Activated CD8-positive, alpha-beta T cell treated with anti-CD3 and anti-CD28 coated beads, Interleukin-2, amount 10 ng/mL, durations not matched to agents 7 days and 5 days (primary cell): ENCODE results near the gene DENND11. TPM values are rescaled to one million over a fixed set of nuclear protein-coding genes. Genes with fewer than 3 reads are reported as not detected.

Experiments
- ATAC-seq: fragments of 150-1000 bp; cut with Tn5 transposase; one replicate; pipeline ENCODE4 v1.10.0; 2021; ENCODE audit warnings: moderate library complexity
- CTCF ChIA-PET: fragments of 350-600 bp; sonication (Branson Sonifier 250); formaldehyde crosslinking; loops from one replicate; lab custom pipeline; 2021; ENCODE audit warnings: antibody characterized with exemption; lab: Charles Lee
- POLR2A ChIA-PET: fragments of 350-600 bp; sonication (Branson Sonifier 250); formaldehyde crosslinking; loops from one replicate; lab custom pipeline; 2021; ENCODE audit warnings: antibody characterized with exemption; lab: Charles Lee
- DNase-seq: peaks from one replicate; pipeline ENCODE4 v3.0.0-alpha.2; 2020
- H3K27ac Mint-ChIP-seq: one replicate; pipeline ENCODE4 v1.8.0; 2021; ENCODE audit warnings: mild to moderate bottlenecking, mixed read lengths
- H3K27me3 Mint-ChIP-seq: one replicate; pipeline ENCODE4 v1.8.0; 2021; ENCODE audit warnings: low read depth, mixed read lengths
- H3K36me3 Mint-ChIP-seq: one replicate; pipeline ENCODE4 v1.8.0; 2021; ENCODE audit warnings: low read depth, mixed read lengths
- H3K4me1 Mint-ChIP-seq: one replicate; pipeline ENCODE4 v1.8.0; 2021; ENCODE audit warnings: low read depth, mixed read lengths
- H3K4me3 Mint-ChIP-seq: one replicate; pipeline ENCODE4 v1.8.0; 2021; ENCODE audit warnings: mild to moderate bottlenecking, mixed read lengths
- H3K9me3 Mint-ChIP-seq: one replicate; pipeline ENCODE4 v1.8.0; 2022; ENCODE audit warnings: mixed read lengths; ENCODE audit not compliant: insufficient read depth
- total RNA-seq, 2 experiments: library from RNA; stranded (reverse); gene quantifications; one replicate each; pipeline ENCODE4 v1.2.3, GENCODE V29; 2021

DENND11 gene
- total RNA-seq, 2 experiments from 2014 or later: 22.9 to 23.3 TPM

DNA sequence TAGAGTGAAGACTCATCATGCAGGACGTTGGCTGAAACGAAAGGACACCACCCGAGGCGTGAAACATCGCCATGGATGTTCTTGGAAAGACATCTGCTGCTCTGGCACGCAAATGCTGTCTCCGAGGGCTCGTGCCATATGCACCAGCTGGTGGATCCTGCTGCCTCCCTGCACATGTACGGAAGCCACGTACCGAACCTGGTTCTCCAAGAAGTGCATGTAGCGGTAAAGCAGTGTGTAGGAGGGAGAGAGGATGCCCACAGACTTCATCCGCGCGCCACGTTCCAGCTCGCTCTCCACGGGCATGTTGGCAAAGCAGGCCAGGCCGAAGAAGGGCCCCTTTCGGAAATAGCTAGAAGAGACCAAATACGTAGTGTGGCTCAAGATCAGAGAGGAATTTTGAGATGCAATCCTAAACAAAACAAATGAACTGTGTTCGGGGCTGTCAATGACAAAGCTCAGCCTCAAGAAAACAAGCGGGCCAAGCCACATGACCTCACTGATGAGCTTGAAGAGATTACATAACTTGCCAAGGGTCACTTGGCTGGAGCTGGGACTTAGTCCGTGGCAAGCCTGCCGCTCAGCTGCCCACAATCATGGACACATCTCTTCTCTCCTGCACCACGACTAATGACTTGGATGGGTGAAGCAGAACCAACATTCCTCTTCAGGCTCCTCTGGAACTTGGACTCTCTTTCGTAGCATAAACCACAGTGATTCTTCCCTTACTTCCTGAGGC lies 16.5 kb downstream of the DENND11 start:
- ATAC-seq: no peak
- Mint-ChIP-seq H3K36me3 (peaks cover 41% of the 10 kb centered on the region), H3K27ac (no peak overlapping the region), H3K27me3 (no peaks in the 10 kb centered on the region), H3K4me3 (no peak overlapping the region), H3K4me1 (peaks cover 14% of the 10 kb centered on the region), H3K9me3 (no peaks in the 10 kb centered on the region)
- ChIA-PET POLR2A (interaction anchor here (2.4 kb wide), 1 partner anchor 15 kb away, joined by 8 read pairs; no protein-coding TSS in a partner anchor), CTCF (interaction anchor here (0.9 to 1.6 kb wide), 4 partner anchors 15 to 53 kb away, joined by 3 to 4 read pairs (median 4); partner anchors contain the start of gene SSBP1)
- no peak for DNase-seq

DNA sequence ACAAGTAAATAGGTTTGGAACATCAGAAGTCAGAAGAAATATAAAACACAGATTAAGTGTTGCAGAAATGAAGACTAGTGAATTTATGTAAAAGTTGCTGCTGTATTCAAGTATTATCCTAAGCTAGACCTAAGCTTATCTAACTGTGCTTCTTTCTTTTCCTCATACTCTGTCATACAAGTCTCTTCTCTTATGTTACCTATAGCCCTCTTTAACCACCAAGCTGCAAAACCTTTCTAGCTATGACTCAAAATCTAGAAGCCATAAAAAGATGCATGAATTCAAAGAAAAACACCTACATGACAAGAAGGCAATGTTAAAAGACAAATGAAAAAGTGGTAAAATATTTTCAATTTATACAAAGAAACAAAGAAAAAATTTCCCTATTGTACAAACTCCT lies 23.0 kb downstream of the DENND11 start:
- Mint-ChIP-seq H3K9me3 (no peaks in the 10 kb centered on the region), H3K36me3 (peaks cover 34% of the 10 kb centered on the region), H3K27ac (no peak overlapping the region), H3K27me3 (no peaks in the 10 kb centered on the region), H3K4me1 (peaks cover 18% of the 10 kb centered on the region), H3K4me3 (no peak overlapping the region)
- no peak for DNase-seq
- ATAC-seq: no peak
- CTCF ChIA-PET: interaction anchor here (1.0 to 7.7 kb wide), 4 partner anchors 19 to 59 kb away, joined by 3 to 41 read pairs (median 8); partner anchors contain the start of gene SSBP1
- POLR2A ChIA-PET: interaction anchor here (0.9 to 2.3 kb wide), 2 partner anchors 11 to 59 kb away, joined by 5 to 6 read pairs; partner anchors contain the start of gene SSBP1

DNA sequence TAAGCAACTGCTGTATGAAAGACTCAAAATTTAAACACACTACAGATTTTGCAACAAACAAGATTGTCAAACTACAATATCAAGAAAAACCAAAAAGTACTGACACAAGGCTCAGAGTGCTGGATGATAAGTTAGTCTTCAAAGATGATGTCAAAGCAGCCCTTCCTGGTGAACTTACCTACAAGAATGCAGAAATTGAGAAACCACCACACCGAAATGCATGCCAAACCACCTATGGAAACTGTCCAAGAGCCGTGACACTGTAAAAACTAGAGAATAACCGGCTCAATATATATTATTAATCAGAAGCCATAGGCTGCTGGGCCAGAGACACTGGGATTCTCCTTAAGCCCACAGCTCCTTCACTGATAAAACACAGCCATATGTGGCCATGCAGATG lies 25.3 kb downstream of the DENND11 start:
- Mint-ChIP-seq H3K36me3 (peaks cover 40% of the 10 kb centered on the region), H3K27ac (no peak overlapping the region), H3K4me3 (no peak overlapping the region), H3K27me3 (no peaks in the 10 kb centered on the region), H3K9me3 (no peaks in the 10 kb centered on the region), H3K4me1 (peaks cover 18% of the 10 kb centered on the region)
- DNase-seq (no peak), ATAC-seq (no peak)
- POLR2A ChIA-PET: interaction anchor here (2.0 kb wide), 1 partner anchor 25 kb away, joined by 4 read pairs; the partner anchor contains the start of gene DENND11
- CTCF ChIA-PET: interaction anchor here (7.7 kb wide), 1 partner anchor 22 kb away, joined by 41 read pairs; no protein-coding TSS in a partner anchor

DNA sequence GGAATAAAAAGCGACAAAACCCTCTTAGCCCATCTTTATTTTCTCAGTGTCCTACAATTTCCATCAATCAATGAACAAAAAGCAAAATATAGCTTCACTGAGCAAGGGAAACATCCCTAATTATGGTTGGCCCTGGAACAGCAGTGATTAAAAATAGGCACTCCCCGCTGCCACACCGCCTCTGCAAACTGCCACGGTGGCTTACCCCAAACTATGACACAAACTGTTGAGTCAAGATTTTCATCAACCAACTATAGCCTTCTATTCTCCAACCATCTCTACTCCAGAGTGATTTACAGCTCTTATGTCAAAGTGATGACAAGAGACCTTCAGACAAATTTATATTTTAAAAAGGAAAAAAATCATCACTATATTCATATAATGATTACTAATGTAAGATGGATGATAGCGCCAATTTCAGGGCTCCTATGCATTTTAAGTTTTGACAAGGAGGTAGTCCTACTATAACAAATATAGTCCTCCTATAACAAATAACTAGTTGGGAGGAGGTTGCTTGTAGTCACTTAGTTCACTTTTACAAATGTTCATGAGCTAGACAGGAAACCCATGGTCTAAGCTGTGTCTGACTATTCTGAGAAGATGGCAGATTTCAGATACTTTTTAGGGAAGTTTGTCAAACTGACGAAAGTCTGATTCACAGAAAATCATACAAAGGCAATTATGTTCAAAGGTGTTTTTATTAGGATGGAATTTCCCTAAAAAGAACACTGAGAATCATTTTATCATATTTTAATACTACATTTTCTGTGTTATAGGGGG lies 26.3 kb downstream of the DENND11 start:
- ATAC-seq: no peak
- peak overlapping the region; percentile 41 for H3K27ac Mint-ChIP-seq
- ChIA-PET CTCF (interaction anchor here (0.8 to 7.7 kb wide), 7 partner anchors 9 to 62 kb away, joined by 3 to 41 read pairs (median 4); partner anchors contain the start of genes DENND11 and SSBP1), POLR2A (interaction anchor here (0.8 to 2.0 kb wide), 2 partner anchors 26 to 62 kb away, joined by 3 to 4 read pairs; partner anchors contain the start of genes DENND11 and SSBP1)
- DNase-seq: no peak
- H3K27me3 Mint-ChIP-seq: no peaks in the 10 kb centered on the region
- H3K4me1 Mint-ChIP-seq: peaks cover 18% of the 10 kb centered on the region
- no peaks in the 10 kb centered on the region for H3K9me3 Mint-ChIP-seq
- peaks cover 38% of the 10 kb centered on the region for H3K36me3 Mint-ChIP-seq
- H3K4me3 Mint-ChIP-seq: no peak overlapping the region

DNA sequence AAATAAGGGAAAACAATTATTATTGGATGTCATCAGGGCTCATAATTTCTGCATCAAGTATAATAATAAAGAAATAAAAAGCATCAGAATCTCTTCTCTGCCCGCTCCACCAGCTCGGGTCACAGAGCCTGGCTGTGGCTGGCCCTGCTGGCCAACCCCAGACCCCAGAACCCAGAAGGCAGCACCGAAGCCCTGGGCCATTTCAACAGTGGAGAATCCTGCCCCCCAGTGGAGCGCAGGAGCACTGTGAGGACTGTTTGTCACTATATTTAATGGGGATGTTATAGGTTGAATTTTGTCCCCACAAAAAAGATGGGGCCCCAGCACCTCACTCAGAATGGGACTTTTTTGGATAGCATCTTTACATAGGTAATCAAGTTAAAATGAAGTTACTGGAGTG lies 27.3 kb downstream of the DENND11 start:
- Mint-ChIP-seq H3K27ac (no peak overlapping the region), H3K9me3 (no peaks in the 10 kb centered on the region), H3K4me3 (no peak overlapping the region), H3K36me3 (peaks cover 32% of the 10 kb centered on the region), H3K4me1 (peaks cover 18% of the 10 kb centered on the region), H3K27me3 (no peaks in the 10 kb centered on the region)
- peak; percentile 60 for ATAC-seq
- ChIA-PET POLR2A (interaction anchor here (0.8 to 2.0 kb wide), 2 partner anchors 27 to 63 kb away, joined by 3 to 4 read pairs; partner anchors contain the start of genes DENND11 and SSBP1), CTCF (interaction anchor here (1.0 to 7.7 kb wide), 6 partner anchors 8 to 63 kb away, joined by 3 to 41 read pairs (median 4); partner anchors contain the start of genes DENND11 and SSBP1)
- DNase-seq: no peak

DNA sequence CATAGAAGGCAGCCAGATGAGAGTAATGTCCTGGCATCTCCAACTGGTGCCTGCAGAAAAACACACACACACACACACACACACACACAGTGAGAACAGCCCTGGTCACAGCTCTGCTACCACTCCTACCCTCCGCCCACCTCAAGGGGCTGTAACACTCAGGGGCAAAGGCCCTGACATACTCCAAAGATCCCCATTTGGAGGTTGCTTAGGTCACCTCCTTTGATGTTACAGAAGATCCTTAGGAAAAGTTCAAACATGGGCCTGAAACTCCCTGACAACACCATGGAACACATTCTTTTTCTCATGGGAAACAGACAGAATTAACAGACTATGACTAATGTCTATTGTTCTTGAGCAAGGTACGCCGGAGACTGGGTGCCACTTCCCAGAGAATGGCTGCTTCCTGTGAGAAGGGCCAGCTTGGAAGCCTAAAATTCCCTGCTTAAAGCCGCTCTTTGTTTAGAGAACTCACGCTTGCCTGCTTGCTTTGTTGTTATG lies 27.7 kb downstream of the DENND11 start:
- Mint-ChIP-seq H3K4me3 (no peak overlapping the region), H3K9me3 (no peaks in the 10 kb centered on the region), H3K27me3 (no peaks in the 10 kb centered on the region), H3K36me3 (peaks cover 32% of the 10 kb centered on the region), H3K27ac (no peak overlapping the region), H3K4me1 (peaks cover 18% of the 10 kb centered on the region)
- ATAC-seq (no peak), DNase-seq (no peak)
- POLR2A ChIA-PET: no interaction called here
- CTCF ChIA-PET: interaction anchor here (1.1 to 7.7 kb wide), 4 partner anchors 15 to 64 kb away, joined by 3 to 41 read pairs (median 8); partner anchors contain the start of genes DENND11 and SSBP1

DNA sequence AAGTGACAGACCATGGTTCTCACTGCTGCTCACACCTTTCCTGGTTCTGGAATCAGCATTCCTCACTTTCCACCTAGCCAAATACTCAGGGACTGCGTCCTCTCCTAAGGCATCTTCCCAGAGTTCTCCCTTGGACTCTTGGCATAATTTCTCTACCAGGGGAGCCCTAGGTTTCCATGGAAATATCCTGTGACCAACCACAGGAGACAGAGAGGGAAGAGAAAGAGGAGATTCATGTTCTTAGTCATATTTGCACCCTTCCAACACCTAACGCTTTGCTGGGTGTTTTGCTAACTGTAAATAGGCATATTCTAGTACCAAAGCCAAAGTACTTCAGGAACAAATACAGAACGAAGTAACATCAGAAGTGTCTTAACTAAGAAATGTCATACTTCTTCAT lies 28.6 kb downstream of the DENND11 start:
- ChIA-PET CTCF (interaction anchor here (1.2 to 1.3 kb wide), 3 partner anchors 16 to 65 kb away, joined by 3 to 5 read pairs (median 5); partner anchors contain the start of gene SSBP1), POLR2A (no interaction called here)
- DNase-seq: no peak
- Mint-ChIP-seq H3K27ac (no peak overlapping the region), H3K4me3 (no peak overlapping the region), H3K27me3 (no peaks in the 10 kb centered on the region), H3K36me3 (peaks cover 35% of the 10 kb centered on the region), H3K4me1 (peaks cover 15% of the 10 kb centered on the region), H3K9me3 (no peaks in the 10 kb centered on the region)
- no peak for ATAC-seq

DNA sequence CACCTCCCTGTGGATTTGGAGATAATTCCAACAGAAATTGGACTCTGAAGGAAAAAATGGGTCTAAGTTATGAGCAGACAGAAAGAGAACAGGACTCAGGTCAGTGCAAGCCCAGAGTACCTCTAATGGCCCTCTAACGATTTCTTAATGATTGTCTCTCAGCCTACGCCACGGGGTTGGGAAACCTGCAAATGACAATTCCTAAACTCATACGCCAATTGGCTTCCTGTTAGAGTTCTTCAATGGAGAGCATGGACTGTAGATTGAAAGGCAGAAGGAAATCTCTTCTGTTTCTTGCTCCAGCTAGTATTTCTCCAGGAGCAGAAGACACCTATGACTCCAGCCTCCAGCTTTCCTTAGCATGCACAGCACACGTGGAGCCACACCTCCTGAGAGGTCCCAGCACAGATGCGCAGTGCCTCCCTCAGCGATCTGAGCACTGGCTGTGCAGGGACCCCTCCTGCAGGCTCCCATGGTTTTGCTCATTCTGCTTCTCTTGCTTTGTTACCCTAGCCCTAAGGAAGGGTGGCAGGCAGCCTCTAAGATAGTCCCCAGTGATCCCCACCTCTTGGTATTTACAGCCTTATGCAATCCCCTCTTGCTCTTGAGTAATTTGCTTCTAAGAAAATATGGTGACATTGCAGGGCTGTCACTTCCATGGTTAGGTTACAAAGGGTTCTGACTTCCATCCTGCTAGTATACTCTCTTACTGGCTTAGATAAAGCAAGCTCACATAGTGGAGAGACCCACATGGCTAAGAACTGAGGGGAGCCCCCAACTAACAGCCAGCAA lies 30.1 kb downstream of the DENND11 start:
- Mint-ChIP-seq H3K27me3 (no peaks in the 10 kb centered on the region), H3K27ac (no peak overlapping the region), H3K36me3 (peaks cover 35% of the 10 kb centered on the region), H3K4me3 (no peak overlapping the region), H3K9me3 (no peaks in the 10 kb centered on the region), H3K4me1 (peaks cover 15% of the 10 kb centered on the region)
- ChIA-PET CTCF (interaction anchor here (1.2 to 1.3 kb wide), 3 partner anchors 14 to 66 kb away, joined by 3 to 5 read pairs (median 5); partner anchors contain the start of gene SSBP1), POLR2A (no interaction called here)
- DNase-seq: no peak
- no peak for ATAC-seq

DNA sequence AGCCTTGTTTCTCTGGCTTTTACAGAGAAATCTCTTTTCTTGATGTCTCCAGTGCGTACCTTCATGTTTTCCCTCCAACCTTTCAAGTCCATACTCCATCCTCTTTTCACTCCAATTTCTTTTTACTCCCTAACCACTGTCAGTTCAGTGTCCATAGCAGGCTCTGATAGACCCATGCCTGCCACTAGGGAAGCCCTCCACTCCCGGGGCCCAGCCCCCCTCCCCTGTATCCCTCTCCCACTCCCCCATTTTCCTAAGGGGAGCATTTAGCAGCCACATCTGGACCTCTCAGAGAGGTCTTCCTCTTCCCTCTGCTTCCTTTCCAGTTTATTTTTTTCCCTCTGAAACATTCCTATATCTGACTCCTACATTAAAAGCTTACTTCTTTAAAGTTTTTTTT lies 33.1 kb downstream of the DENND11 start:
- DNase-seq (no peak), ATAC-seq (no peak)
- Mint-ChIP-seq H3K36me3 (peaks cover 32% of the 10 kb centered on the region), H3K4me1 (peaks cover 1% of the 10 kb centered on the region), H3K27me3 (no peaks in the 10 kb centered on the region), H3K4me3 (no peak overlapping the region), H3K27ac (no peak overlapping the region), H3K9me3 (no peaks in the 10 kb centered on the region)
- POLR2A ChIA-PET: interaction anchor here (0.6 to 1.6 kb wide), 2 partner anchors 33 to 48 kb away, joined by 3 read pairs; partner anchors contain the start of gene DENND11
- CTCF ChIA-PET: interaction anchor here (1.0 to 1.4 kb wide), 2 partner anchors 14 to 15 kb away, joined by 3 to 4 read pairs; no protein-coding TSS in a partner anchor

DNA sequence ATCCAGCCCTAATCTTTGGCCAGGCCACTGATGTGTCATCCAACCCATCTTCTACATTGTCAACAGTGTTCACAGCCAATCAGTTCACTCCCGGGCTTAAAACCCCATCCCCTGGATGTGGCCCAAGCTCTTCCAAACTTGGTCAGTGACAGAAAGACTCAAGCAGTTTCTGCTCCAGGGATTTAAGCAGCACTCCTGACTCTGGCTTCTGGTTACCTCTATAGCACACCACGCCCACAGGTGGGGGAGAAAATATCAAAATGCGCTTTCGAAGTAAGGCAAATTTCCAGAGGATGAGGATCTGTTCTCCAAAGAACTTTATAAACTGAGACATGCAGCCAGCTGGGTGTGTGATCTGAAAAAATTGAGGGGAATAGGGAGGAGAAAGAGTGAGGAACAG lies 35.9 kb downstream of the DENND11 start:
- Mint-ChIP-seq H3K27me3 (no peaks in the 10 kb centered on the region), H3K4me1 (peaks cover 16% of the 10 kb centered on the region), H3K4me3 (no peak overlapping the region), H3K36me3 (peaks cover 32% of the 10 kb centered on the region), H3K9me3 (no peaks in the 10 kb centered on the region), H3K27ac (peak overlapping the region; percentile 43)
- ATAC-seq (no peak), DNase-seq (no peak)
- ChIA-PET POLR2A (no interaction called here), CTCF (interaction anchor here (1.0 to 2.5 kb wide), 3 partner anchors 9 to 72 kb away, joined by 4 to 14 read pairs (median 5); partner anchors contain the start of gene SSBP1)
